NCI-H2227 (cell line): ENCODE measurements around the gene DOC2B.
"Not testable (repeated sequence)": the region's sequence is repeated elsewhere in the genome, so short reads cannot be mapped to it uniquely, and the experiment has no call there.

Experiments used
- DNase-seq: peaks from one replicate; lab custom pipeline; 2025; ENCODE audit not compliant: unreplicated experiment; lab: John Stamatoyannopoulos, UW

Gene DOC2B

DNA sequence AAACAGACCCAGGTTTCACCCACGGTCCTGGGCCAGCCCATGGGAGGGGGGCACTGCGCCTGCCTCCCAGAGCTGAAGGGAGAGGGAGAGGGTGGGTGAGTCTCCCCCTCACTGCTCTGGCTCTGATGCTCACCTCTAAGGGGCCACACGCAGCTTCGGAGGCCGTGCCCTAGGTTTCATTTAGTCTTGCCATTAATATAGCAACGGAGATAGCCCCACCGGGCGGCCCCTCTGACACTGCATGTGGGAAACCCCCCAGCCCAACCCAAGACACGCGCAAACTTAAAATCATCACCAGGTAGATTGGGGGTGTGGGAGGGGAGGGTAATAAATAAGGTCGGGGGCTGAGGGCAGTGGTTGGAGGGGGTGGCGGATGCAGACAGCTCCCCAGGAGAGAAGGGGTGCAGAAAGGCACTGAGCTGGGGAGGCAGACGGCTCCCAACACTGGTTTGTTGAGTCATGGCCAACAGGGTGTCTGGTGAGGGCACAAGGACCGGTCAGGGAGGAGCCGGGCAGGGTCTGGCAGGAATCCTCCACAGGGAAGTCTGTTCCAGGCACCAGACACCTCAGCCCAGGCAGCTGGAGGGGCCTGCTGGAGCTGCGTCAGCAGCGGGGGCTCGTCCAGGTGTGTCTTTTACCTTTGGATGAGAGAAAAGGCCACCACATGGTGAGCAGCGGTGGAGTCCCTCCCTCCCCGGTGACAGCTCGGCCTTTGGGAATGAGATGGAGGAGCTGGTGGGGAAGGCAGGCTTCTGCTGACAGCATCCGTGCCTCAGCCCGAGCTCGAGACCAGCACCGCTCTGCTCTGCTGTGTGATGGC lies 32.0 kb upstream of the DOC2B start:
- no peak for DNase-seq

DNA sequence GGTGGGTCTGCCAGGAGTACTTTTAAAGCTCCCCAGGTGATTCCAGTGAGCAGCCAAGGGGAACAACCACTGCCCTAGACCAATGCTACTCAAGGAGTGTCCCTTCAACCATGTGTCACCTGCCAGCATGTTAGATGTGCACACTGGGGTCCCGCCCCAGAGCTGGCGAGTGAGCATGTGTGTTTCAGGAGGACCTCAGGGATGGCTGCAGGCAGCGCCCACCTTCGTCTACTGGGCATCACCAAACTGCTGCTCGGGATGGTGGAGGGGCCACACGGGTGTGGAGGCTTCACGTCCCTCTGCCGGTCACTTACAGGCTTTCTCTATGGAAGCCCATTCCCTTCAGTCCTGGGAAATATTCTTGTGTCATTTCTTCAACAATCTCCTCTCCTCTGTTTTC lies 29.0 kb upstream of the DOC2B start:
- no peak for DNase-seq

DNA sequence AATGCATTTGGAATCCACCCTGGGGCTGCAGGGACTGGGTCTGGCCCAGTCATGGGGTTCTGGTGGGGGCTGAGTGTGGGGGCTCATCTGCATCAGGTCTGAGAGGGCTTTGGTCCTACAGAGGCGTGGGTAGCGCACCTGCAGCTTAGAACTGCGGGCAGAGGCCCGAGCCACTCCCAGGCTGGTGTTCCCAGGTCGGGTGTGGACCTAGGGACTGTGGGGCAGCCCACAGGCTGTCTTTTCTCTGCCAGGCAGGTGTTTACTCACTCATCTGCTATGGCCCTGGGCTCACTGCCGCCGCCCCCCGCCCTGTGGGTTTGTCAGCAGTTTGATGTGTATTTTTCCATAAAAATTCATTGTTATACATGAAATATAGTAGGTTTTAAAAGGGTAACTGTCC lies 27.0 kb upstream of the DOC2B start:
- DNase-seq = no peak

DNA sequence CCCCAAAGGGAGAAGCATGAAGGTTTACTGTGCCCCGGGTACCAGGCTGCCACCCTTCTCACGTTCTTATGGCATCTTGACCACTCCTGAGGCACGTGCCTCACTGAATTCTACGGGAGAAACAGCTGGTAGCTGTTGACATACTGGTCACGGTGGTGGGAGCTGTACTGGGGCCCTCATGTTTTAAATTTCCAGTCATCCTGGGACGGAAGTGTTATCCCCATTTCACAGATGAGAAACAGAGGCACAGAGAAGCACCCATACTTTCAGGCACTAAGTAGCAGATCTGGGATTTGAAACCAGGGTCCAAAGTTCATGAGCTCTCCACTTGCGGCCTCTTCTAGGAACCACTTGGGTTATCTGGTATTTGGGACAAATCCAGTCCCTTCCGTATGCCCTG lies 26.3 kb upstream of the DOC2B start:
- no peak for DNase-seq

DNA sequence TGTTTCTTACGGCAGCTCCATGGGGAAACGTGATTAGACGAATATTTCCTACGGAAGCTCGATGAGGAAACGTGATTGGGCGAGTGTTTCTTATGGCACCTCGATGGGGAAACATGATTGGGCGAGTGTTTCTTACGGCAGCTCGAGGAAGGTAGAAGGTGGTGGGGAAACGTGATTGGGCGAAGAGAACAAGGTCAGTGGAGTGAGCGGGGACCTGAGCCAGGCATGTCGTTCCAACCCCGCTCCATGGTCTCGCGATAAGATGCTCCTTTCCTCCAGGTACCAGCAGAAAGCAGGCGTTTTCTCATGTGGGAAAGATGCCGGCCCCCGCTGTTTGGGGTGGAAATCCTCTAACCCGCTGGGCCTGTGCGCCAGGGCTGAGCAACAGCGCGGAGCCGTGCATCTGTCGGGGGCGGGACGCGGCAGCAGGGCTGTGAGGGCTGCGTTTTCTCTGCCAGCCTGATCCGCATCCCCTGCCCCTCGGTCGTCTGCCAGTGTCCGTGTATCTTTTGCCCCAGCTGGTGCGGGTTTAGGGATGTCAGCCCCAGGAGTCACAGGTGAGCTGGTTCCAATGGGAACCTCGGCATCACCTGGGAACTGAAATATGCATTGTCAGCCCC lies 25.6 kb upstream of the DOC2B start:
- no peak for DNase-seq

DNA sequence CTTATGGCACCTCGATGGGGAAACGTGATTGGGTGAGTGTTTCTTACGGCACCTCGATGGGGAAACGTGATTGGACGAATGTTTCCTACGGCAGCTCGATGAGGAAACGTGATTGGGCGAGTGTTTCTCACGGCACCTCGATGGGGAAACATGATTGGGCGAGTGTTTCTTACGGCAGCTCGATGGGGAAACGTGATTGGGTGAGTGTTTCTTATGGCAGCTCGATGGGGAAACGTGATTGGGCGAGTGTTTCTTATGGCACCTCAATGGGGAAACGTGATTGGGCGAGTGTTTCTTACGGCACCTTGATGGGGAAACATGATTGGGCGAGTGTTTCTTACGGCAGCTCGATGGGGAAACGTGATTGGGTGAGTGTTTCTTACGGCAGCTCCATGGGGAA lies 25.0 kb upstream of the DOC2B start:
- DNase-seq = not testable (repeated sequence)

DNA sequence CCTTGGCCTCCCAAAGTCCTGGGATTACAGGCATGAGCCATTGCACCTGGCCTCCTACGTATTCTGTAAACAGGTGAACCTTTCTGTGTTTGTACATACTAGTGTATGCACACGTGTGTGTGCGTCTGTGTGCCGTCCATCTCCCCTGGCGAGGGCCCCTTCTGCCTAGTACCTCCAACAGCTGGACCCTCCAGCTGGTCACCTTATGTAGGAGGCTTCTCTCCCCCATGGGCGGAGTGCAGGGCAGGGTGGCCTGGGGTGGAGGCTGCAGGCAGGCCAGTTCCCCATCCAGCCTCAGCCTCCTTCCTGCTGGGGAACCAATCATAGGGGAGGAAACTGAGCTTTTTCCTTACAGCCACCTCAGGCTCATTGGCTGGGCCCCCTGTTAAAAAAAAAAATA lies 24.4 kb upstream of the DOC2B start:
- no peak for DNase-seq

DNA sequence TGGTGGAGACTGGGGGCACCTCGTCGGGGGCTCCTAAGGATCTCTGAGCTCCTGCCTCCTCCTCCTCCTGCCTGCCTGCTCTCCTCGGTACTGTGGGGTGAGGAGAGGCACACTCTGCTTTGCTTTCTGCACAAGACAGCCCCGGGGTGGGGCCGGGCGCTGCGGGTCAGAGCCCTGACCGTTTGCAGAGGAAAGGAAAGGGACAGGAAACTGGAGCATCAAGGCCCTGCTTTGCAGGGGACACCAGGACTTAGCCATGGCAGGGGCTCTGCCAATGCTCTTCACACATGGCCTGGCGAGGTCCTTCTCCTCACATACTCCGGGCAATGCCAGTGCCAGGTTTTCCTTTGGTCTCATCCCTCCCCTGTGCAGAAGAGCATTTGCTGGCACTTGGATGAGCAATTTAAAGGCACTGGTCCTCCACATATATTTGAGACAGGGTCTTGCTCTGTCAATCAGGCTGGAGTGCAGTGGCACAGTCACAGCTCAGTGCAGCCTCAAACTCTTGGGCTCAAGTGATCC lies 23.8 kb upstream of the DOC2B start:
- DNase-seq = peak; percentile 41

DNA sequence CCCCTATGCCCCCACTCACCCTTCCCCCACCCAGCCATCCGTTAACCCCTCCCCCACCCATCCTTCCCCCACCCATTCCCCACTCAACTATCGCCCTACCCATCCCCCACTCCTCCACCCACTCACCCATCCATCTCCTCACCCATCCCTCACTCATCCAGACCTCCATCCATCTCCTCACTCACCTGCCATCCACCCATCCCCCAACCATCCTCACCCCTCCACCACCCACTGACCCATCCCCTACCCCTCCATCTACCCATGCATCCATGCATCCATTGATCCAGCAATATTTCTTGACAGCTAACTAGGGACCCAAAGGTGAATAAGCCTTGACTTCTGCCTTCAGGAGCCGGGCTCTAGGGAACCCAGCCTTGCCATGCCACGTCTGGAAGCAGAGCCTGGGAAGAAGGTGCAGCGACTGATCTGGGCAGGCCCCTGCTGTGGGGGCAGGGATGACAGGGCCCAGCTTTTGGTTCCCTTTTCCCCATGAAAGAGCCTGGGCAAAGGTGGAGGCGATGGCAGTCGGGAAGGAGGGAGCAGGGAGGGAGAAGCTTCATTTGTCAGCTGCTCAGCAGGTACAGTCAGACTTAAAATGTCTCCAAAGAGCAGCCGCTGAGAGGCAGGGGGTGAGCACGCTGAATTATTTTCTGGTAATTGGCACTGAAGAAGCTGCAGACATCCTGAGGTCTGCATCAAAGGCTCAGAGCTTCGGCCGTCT lies 23.1 kb upstream of the DOC2B start:
- DNase-seq = peak; percentile 41

DNA sequence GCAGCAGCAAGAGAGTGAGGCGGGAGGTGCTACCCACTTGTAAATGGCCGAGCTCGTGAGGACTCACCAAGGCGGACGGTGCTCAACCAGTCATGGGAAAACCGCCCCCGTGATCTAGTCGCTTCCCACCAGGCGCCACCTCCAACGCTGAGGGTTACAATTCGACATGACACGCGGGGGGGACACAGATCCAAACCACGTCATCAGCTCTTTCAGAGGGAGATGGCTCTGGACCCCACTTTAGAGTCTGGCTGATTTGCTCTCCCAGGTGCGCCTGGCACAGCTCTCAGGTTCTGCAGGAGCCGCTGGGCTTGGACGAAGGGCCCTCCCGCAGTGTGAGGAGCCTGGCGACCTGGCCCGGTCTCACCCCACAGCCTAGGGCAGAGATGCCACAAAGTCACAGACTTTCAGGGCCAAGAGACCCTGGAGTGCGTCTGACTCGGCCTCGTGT lies 21.1 kb upstream of the DOC2B start:
- DNase-seq = no peak

DNA sequence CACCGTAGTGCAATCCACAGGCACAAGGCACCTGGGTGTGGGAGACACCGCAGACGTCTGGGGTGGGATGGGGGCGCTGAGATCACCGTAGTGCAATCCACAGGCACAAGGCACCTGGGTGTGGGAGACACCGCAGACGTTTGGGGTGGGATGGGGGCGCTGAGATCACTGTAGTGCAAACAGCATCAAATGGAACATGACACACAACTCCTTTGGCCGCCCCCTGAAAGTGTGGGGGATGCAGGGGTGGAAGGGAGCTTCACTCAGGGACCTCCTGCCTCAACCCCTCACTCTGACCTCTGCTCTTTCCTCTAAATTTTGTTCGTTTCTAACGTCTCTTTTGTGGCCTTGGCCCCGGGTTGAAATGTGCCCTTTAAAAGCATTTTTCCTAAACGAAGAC lies 20.3 kb upstream of the DOC2B start:
- not testable (repeated sequence) for DNase-seq

DNA sequence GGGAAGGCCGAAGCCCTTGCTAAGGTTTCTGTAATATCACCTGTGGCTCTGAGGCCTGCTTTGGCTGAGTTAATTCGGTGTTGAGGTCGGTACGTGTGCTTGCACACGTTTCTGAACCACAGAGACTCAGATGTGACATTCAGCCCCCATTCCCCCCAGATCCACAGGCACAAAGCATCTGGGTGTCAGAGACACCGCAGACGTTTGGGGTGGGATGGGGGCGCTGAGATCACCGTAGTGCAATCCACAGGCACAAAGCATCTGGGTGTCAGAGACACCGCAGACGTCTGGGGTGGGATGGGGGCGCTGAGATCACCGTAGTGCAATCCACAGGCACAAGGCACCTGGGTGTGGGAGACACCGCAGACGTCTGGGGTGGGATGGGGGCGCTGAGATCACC lies 19.8 kb upstream of the DOC2B start:
- not testable (repeated sequence) for DNase-seq

DNA sequence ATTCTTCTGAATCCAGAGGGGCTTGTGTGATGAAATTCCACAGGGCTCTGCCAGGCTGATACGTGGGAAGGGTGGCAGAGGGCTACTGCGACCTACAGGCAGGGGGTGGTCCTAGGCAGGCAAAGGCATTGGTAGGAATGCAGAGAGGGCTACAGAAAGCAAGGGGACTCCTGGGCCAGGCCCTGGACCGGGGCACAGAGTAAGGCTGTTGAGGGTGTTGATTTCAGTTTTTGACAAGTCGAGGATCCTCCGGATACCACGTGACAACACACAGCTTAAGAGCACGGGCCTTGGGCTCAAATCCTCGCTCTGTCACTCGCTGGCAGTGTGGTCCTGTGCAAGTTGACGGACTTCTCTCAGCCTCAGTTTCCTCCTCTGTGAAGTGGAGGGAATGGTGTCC lies 19.1 kb upstream of the DOC2B start:
- DNase-seq = no peak

DNA sequence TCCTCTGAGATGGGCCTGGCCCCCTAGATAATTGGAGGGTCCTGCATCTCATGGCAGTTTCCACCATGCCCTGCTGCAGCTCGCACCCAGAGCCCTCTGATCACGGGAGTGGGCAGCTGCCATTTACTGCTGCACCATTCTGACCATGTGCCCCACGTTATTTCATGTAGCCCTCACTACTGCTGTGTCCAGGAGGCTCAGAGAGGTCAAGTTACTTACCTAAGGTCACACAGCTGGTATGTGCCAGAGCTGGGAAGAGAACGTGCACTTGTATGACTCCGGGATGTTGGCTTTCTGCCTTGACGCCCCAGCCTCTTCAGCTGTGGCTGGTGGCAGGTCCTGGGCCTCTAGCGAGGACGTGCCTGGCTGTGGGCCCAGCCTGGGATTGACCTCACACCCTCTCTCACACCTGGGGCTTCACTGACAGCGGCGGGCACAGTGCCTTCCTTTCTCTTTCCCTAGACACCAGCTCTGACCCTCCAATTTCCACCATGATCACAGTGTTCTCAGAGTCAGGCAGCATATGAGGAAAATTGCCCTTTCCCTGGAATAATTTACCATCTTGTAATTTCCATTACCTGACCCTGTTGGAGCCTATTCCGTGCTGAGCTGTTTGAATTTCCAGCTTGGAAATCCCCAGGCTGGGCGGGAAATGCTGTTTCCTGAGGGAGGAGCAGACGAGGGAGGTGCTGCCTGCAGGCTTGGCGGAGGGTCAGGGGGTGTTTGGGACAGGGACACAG lies 18.5 kb upstream of the DOC2B start:
- DNase-seq = peak; percentile 16

DNA sequence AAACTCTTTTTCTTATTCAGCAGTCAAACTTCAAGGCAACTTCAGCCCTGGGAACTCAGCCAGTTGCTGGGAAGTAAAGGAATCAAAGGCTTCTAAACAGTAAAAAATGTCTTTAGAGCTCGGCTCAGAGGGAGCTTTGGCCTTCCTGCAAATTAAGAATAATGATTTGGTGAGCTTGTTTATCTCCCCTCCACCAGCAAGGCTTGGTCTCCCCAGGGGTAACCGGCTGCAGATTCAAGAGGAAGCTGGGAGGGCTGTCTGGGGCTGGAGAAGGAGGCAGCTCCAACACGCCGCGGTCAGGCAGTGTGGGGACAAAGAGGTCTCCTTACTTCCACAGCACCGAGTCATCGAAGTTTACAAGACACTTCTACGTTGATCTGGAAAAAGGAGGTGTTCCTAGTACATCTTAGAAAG lies 17.7 kb upstream of the DOC2B start:
- no peak for DNase-seq

DNA sequence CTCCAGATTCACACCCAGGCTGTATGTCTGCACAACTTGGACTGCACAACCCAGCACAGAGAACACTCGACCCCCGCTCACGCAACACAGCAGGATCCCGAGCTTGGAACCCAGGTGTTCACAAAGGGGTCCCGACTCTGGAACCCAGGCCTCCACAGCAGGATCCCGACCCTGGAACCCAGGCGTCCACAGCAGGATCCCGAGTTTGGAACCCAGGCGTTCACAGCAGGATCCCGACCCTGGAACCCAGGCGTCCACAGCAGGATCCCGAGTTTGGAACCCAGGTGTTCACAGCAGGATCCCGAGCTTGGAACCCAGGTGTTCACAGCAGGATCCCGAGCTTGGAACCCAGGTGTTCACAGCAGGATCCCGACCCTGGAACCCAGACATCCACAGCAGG lies 16.8 kb upstream of the DOC2B start:
- not testable (repeated sequence) for DNase-seq

DNA sequence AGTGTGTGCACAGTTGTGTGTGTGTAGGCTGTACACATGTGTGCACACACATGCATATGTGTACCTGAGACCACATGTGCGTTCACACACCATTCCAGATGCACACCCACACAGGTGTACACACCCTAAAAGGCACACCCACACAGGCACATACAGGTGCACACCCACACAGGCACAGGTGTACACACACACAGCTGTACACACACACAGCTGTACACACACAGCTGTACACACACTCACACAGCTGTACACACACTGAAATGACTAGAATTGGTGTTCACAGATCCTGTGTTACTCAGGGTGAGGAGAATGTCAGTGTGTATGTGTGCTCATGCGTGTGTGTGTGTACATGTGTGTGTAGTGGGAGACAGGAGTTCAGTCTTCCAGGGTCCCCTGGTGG lies 15.9 kb upstream of the DOC2B start:
- no peak for DNase-seq

DNA sequence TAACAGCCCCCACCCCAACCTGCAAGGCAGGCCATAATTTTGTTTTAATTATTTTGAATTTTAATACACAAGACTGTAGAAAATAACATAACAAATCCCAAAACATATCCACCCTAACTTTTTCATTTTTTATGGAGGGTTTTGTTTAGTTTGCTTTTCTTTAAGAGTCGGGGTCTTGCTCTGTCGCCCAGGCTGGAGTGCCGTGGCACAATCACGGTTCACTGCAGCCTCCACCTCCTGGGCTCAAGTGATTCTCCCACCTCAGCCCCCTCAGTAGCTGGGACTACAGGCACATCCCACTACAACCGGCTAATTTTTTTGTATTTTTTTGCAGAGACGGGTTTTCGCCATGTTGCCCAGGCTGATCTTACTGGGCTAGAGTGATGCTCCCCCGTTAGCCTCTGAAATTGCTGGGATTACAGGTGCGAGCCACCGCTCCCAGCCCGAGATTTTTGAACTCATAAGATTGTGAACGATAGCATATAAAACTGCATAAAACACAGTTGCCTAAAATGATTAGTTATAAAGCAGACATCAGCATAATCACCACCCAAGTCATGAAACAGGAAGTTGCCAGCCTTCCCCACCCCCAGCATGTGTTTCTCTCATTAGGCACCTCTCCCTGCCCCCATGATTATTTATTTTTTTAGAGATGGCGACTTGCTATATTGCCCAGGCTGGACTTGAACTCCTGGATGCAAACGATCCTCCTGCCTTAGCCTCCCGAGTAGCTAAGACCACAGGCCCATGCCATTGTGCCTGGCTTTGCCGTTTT lies 13.6 kb upstream of the DOC2B start:
- DNase-seq = no peak

DNA sequence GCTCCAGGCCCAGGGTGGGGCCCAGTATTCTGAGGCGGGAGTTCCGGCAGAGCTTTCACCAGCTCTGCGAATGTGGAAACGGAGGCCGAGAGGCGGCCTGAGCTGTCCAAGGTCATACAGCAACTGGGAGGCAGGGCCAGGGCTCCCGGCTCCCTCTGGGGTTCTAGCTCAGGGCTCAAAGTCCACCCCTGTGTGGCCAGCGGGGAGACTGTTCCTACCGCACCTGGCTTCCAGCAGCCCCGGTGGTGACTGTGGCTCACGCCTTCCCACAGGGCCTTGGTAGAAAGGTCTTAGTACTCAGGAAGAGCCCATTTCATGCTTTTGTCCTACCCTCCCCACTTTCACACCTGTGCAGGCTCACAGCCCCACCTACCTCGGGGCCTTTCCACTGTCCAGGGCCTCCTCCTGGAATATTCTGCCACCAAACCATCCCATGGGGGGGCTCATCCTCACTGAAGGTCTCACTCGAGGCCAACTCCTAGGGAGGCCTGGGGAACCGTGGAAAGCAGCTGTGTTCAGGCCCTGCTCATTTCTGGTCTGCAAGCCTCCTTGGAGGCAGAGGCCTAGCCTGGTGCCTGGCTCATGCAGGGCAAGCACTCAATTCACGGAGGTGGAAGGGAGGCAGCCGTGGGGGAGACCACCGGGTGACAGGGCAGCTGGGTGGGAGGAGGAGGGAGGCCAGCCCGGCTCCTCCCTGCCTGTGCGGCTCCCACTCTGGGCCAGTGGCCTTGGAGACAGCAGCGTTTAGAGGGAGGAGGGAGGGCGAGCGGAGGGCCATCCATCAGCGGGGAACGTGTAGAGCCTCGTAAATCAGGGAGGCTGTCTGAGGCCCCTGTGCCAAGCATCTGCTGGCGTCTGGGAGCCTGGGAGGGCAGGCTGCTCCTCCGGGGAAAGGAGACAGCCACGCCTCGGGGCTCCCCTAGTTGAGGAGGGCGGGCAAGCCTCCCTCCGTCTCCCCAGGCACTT lies 12.7 kb upstream of the DOC2B start:
- peak; percentile 45 for DNase-seq
